MM.1S (cell line): ENCODE results near the gene TMEM169.

Source experiments
- EZH2 ChIP-seq: fragments of 300-600 bp; sonication (generic); optimal IDR thresholded peaks from 2 replicates; pipeline ENCODE3; 2017; ENCODE audit warnings: low read depth, mild to moderate bottlenecking, antibody characterized with exemption, low read length, mixed read lengths
- EZH2phosphoT487 ChIP-seq: fragments of 300-600 bp; sonication (generic); IDR thresholded peaks from 2 replicates; pipeline ENCODE4 v1.6.1; 2018; ENCODE audit warnings: antibody characterized with exemption, low read length
- TF ChIP-seq, protein P1 (sequence below): fragments of 300-600 bp; sonication (generic); IDR thresholded peaks from 2 replicates; pipeline ENCODE4 v1.5.1; 2016; ENCODE audit warnings: antibody characterized with exemption, low read length, mixed read lengths

DNA sequence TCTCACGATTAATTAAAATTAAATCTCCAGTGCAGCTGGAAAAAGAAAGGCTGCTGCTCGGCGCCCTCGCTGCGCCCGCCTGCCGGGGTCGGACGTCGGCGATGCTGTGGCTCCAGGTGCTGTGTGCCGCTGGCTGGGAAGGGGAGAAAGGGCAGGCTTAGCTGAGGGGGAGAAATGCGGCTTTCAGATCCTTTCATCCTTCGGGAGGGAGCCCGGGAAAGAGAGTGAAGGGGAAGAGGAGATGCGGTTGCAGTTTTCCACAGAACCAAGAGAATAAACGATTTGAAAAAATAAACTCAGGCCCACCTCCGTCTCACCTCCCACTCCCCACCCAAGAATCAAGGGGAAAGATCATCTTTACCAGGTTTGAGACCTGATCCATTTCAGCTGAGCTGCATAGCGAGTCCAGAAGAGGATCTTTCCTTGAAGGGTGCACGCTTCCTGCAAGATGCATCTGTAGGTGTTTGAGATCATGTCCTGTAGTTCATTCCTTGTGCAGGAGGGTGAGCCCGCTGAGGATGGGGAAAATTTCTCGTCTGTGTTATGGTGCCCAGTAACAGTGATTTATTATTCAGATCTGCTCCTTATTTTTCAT lies 495 bp downstream of the TMEM169 start:
- no peak for TF ChIP-seq EZH2
- TF ChIP-seq, protein P1, sequence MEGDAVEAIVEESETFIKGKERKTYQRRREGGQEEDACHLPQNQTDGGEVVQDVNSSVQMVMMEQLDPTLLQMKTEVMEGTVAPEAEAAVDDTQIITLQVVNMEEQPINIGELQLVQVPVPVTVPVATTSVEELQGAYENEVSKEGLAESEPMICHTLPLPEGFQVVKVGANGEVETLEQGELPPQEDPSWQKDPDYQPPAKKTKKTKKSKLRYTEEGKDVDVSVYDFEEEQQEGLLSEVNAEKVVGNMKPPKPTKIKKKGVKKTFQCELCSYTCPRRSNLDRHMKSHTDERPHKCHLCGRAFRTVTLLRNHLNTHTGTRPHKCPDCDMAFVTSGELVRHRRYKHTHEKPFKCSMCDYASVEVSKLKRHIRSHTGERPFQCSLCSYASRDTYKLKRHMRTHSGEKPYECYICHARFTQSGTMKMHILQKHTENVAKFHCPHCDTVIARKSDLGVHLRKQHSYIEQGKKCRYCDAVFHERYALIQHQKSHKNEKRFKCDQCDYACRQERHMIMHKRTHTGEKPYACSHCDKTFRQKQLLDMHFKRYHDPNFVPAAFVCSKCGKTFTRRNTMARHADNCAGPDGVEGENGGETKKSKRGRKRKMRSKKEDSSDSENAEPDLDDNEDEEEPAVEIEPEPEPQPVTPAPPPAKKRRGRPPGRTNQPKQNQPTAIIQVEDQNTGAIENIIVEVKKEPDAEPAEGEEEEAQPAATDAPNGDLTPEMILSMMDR, result no peak
- TF ChIP-seq EZH2phosphoT487, result no peak
